GM12875 (cell line): Measurements from ENCODE around the gene CEP131.

Experiments used
- H3K4me3 ChIP-seq: one replicate; pipeline ENCODE4 v1.5.1; 2011; ENCODE audit warnings: low read depth, low read length, control low read depth
- CTCF ChIP-seq: IDR thresholded peaks from 2 replicates; pipeline ENCODE4 v1.5.1; 2011; ENCODE audit warnings: low read depth, mild to moderate bottlenecking, control low read depth, inconsistent platforms, low read length, moderate library complexity, borderline replicate concordance; ENCODE audit not compliant: insufficient read depth

CEP131 gene

GRCh38 chr17:81258292-81258691, 35.5 kb upstream of the CEP131 start:
- no peak for TF ChIP-seq CTCF
- H3K4me3 ChIP-seq = no peak overlapping the region

GRCh38 chr17:81257533-81257932, 34.8 kb upstream of the CEP131 start:
- no peak for TF ChIP-seq CTCF
- H3K4me3 ChIP-seq = no peak overlapping the region

GRCh38 chr17:81256616-81257015, 33.9 kb upstream of the CEP131 start:
- no peak for TF ChIP-seq CTCF
- no peak overlapping the region for H3K4me3 ChIP-seq

GRCh38 chr17:81254955-81255717, 32.4 kb upstream of the CEP131 start:
- H3K4me3 ChIP-seq = no peak overlapping the region
- no peak for TF ChIP-seq CTCF

GRCh38 chr17:81253358-81254131, 30.8 kb upstream of the CEP131 start:
- TF ChIP-seq CTCF = peak; percentile 77
- H3K4me3 ChIP-seq = no peak overlapping the region

GRCh38 chr17:81252987-81253329, 30.2 kb upstream of the CEP131 start:
- no peak overlapping the region for H3K4me3 ChIP-seq
- no peak for TF ChIP-seq CTCF
